ENCODE data around the gene NKAIN1. TPM values are rescaled to one million over a fixed set of nuclear protein-coding genes. Genes with fewer than 3 reads are reported as not detected.
A peak's percentile ranks its signal among the peaks of the same experiment; 100 is the strongest.

Gene NKAIN1
- total RNA-seq, 1 donor from 2014 or later, result 17.1 TPM

GRCh38 chr1:31243501-31244286 is 4.0 kb upstream of the NKAIN1 start:
- DNase-seq (ENCODE audit: extremely low spot score, unreplicated experiment), result no peak
- peaks cover 33% of the 10 kb centered on the region for H3K27me3 Mint-ChIP-seq

DNA sequence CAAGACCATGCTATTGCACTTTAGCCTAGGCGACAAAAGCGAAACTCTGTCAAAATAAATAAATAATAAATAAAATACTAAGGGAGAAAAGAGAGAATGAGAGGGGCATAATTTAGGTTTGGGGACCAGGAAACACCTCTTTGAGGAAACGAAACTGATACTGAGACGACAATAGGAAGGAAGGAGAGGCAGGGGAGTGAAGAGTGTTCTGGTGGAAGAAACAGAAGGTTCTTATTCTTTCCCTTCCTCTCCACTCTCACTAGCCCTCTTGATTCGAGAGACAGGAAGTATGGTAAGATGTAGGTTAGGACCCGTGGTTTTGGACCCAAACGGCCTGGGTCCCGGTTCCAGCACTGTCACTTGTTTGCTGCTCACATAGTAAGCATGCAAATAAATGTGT is 1.6 kb upstream of the NKAIN1 start:
- Mint-ChIP-seq H3K4me1 (ENCODE audit: unreplicated experiment) (peaks cover 20% of the 10 kb centered on the region), H3K27ac (no peak overlapping the region), H3K36me3 (no peaks in the 10 kb centered on the region), H3K9me3 (no peaks in the 10 kb centered on the region), H3K4me3 (no peak overlapping the region), H3K27me3 (peaks cover 51% of the 10 kb centered on the region)
- no peak for DNase-seq (ENCODE audit: extremely low spot score, unreplicated experiment)
- TF ChIP-seq CTCF (conservative IDR thresholded peaks at IDR 0.05), result no peak

More at GRCh38 chr1:31243501-31244286, 4.0 kb upstream of the NKAIN1 start:
- H3K9me3 Mint-ChIP-seq, result no peaks in the 10 kb centered on the region
- peaks cover 22% of the 10 kb centered on the region for H3K4me1 Mint-ChIP-seq (ENCODE audit: unreplicated experiment)
- no peak for TF ChIP-seq CTCF (conservative IDR thresholded peaks at IDR 0.05)
- H3K4me3 Mint-ChIP-seq, result no peak overlapping the region
- no peak overlapping the region for H3K27ac Mint-ChIP-seq
- no peaks in the 10 kb centered on the region for H3K36me3 Mint-ChIP-seq

GRCh38 chr1:31238986-31239613 is 587 bp downstream of the NKAIN1 start:
- Mint-ChIP-seq H3K27ac (peak overlapping the region; percentile 65), H3K4me3 (peak overlapping the region; percentile 89), H3K36me3 (no peaks in the 10 kb centered on the region), H3K4me1 (ENCODE audit: unreplicated experiment) (peaks cover 24% of the 10 kb centered on the region), H3K9me3 (no peaks in the 10 kb centered on the region), H3K27me3 (peaks cover 60% of the 10 kb centered on the region)
- TF ChIP-seq CTCF (conservative IDR thresholded peaks at IDR 0.05), result no peak
- DNase-seq (ENCODE audit: extremely low spot score, unreplicated experiment), result no peak

DNA sequence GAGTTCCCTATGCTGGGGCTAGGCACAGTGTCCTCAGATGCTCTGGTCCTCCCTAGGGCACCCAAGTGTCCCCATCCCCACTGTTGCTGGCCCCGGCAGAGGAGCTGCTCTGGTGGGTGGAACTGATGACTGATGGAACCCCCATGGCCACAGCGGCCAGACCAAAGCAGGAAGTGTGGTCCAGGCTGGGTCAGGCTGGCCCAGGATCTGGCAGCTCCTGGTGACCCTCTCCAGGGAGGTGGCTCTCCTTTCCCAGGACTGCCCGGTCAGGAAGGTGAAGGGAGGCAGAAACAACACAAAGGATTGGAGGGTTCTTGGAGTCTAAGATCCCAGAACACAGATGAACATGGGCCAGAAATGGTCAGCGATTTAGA is 1.1 kb downstream of the NKAIN1 start:
- Mint-ChIP-seq H3K27ac (peak overlapping the region; percentile 65), H3K27me3 (peaks cover 56% of the 10 kb centered on the region), H3K36me3 (no peaks in the 10 kb centered on the region), H3K4me3 (peak overlapping the region; percentile 89), H3K4me1 (ENCODE audit: unreplicated experiment) (peaks cover 19% of the 10 kb centered on the region), H3K9me3 (no peaks in the 10 kb centered on the region)
- no peak for TF ChIP-seq CTCF (conservative IDR thresholded peaks at IDR 0.05)
- DNase-seq (ENCODE audit: extremely low spot score, unreplicated experiment), result no peak

DNA sequence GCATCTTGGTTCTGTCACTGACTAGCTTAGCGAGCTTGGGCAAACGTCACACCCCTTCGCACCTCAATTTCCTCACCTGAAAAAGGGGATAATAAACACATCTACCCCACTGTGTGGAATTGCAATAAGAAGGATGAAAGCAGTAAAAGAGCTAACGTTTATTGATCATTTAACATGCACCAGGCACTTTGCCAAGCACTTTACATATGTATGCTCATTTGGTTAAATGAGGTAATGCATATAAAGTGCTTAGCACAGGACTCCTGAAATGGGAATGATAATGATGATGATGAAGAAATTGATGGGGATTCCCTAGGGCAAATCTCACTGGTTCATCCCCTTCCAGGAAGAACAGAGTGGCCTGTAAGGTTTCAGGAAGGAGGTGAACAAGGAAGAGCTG is 4.8 kb downstream of the NKAIN1 start:
- H3K4me1 Mint-ChIP-seq (ENCODE audit: unreplicated experiment), result peaks cover 13% of the 10 kb centered on the region
- H3K36me3 Mint-ChIP-seq, result no peaks in the 10 kb centered on the region
- H3K9me3 Mint-ChIP-seq, result no peaks in the 10 kb centered on the region
- TF ChIP-seq CTCF (conservative IDR thresholded peaks at IDR 0.05), result no peak
- DNase-seq (ENCODE audit: extremely low spot score, unreplicated experiment), result no peak
- H3K27ac Mint-ChIP-seq, result no peak overlapping the region
- H3K27me3 Mint-ChIP-seq, result peaks cover 47% of the 10 kb centered on the region
- H3K4me3 Mint-ChIP-seq, result no peak overlapping the region

Data from type B pancreatic cell (in vitro differentiated cells).